ENCODE results near the gene FARP1.
"Not testable (repeated sequence)": the region's sequence is repeated elsewhere in the genome, so short reads cannot be mapped to it uniquely, and the experiment has no call there.

Gene FARP1

DNA sequence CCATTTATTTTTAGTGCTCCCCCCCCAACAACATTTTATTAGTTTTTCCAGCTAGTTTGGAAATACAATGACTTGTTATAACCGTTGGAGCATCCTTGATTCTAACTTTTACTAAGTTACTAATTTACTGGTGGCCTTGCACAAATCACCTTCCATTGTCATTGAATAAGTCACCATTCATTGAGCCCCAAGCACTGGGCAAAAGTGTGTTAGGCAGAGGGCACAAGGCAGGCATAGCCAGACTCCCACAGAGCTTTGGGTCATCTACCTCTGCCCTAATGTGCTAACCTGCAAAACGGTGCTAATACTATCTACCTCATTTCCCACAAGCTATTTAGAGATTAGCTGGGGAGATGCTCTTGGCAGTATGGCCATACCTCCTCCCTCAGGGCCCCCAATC is 120.9 kb downstream of the FARP1 start:
- no peak for DNase-seq (ENCODE audit: low read depth in 3 of 3)

DNA sequence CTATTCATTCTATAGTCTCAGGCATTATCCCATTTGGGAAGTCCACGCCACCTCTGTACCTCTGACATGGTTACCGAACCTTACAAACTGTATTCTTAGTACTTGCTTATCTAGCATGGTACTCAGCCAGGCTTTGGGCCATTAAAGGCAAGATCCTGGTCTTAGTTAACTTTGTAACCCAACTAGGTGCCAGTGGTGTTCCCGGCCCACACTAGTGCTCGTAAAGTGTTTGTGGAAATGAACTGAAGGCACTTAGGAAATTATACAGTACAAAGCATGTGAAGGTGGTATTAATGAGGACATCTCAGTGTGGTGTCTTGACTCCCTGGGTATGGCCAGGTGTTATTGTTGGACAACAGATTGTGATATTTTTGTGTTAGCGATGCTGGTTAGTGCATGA is 122.0 kb downstream of the FARP1 start:
- DNase-seq (ENCODE audit: low read depth in 3 of 3) = no peak

DNA sequence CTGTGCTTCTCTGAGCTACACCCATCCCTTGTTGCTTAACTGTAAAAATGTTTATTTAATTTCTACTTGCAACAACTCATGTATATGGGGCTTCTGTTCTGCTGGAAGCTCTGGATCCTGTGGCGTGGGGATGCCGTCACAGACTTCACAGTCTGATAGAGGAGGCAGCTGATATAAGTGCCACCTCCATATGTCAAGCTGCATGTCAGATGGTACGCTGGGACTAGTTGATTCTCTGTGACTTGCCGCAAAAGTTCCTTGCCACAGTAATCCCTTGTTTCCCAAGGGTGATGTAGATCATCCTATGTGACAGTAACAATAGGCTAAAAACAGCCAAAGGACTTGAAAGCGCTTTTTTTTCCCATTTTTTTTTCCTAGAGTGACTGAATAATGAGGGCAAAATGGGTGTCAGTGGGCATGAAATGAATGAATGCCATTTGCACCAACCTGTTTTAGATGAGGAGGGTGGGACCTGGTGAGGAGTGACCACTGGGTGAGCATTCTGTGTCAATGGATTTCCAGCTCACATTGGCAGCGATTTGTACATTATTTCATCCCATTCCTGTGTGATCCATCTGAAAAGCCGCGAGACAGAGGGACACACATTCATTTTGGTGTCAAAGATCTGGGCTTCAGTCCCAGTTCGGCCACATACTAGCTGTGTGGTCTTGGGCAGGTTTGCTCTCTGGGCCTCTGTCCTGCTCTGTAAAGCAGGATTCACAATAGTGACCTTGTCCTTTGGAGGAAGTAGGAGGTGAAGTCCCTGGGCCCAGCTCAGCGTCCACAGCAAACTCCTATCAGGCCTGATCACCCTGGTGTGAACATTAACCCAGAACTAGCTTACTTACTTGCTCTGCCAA is 123.0 kb downstream of the FARP1 start:
- no peak for DNase-seq (ENCODE audit: low read depth in 3 of 3)

DNA sequence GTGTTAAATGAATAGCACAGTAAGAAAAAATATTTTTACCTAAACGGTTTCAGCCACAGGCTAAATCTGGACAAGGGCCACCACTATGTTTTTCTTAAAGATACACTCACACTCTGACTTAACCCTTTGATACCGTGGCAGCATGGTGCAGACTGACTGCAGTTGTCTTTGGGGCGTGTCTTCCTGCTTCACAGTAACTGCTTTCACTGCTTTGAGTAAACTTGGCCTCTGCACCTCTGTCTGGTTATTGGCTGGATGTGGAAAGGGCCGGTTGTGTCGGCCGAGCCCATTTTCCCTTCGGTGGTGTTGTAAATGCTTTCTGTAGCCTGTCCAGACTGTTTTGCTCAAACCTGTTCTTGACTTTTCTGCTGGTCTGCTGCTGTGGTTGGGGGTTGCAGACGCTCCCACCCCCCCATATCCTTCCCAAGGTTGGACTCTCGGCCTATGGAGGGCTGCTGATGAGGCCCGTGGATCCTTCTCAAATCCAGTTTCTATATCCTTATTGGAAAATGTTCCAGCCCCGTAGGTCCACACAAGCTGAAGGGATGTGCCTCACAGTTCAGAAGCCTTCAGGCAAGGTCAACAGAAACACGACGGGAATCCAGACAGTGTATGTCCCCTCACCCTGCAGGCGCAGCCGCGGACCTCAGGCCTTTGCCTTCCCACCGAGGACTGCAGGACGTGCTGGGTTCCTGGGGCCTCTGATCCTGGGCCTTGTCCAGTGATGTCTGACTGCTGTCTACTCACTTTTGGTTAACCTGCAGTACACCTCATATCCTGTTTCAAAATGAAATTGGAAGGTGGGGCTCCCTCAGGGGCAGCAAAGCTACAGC is 124.4 kb downstream of the FARP1 start:
- DNase-seq (ENCODE audit: low read depth in 3 of 3) = no peak

DNA sequence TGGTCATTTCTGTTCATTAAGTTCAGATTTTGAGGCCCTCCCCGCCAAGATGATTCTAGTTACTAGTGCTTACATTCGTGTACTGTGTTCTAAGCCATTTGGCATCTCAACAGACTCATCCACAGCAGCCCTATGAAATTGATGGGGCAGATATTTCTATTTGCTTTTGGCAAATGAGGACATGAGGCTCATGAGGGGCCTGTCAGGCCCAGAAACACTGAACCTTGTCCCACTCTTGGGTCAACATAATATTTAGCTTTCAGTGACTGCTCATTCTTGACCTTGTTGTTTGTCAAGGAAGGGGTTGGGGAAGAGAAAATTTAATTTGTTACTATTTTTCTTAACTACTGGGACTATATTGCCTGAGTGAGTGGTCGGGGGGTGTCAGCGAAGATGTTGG is 126.5 kb downstream of the FARP1 start:
- no peak for DNase-seq (ENCODE audit: low read depth in 3 of 3)

DNA sequence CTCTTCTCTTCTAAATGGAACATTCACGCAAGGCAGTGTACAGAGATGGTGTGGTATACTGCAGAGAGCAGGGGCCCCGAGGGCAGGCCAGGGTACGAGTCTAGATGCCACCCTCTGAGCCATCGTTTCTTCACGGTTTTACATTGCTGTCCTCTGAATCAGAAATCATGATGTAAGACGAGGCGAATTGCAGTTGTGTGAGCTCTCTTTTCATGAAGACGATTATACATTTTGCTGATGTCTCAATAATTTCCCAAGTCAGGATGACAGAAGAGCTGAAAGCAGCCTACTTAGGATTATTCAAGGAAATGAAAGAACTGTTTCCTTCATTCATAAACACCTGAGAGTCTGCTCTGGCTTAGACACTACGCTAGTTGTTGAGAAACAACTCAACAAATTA is 127.9 kb downstream of the FARP1 start:
- DNase-seq (ENCODE audit: low read depth in 3 of 3) = no peak

DNA sequence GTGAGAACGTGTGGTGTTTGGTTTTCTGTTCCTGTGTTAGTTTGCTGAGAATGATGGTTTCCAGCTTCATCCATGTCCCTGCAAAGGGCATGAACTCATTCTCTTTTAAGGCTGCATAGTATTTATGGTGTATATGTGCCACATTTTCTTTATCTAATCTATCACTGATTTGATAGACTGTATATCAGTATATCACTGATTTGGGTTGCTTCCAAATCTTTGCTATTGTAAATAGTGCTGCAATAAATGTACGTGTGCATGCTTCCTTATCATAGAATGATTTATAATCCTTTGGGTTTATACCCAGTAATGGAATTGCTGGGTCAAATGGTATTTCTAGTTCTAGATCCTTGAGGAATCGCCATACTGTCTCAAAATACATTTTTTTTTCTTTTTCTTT is 128.8 kb downstream of the FARP1 start:
- DNase-seq (ENCODE audit: low read depth in 3 of 3) = not testable (repeated sequence)

DNA sequence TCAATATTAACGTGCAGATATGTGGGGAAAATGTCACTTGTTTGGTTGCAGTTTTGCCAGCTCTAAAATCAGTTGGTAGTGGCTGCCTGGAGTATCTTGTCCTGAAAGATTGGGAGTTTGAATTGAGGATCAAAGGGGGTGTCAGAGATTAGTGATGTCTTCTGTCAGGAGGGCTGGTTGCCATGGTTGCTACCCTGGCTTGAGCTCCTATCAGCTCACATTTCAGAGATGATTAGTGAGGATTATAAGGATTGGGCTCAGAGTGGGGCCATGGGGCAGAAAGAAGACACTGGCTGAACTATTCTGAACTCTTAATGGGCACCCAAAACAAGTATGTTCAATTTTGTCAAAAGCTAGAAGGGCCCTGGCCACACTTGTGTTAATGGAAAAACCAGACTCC is 129.7 kb downstream of the FARP1 start:
- no peak for DNase-seq (ENCODE audit: low read depth in 3 of 3)

DNA sequence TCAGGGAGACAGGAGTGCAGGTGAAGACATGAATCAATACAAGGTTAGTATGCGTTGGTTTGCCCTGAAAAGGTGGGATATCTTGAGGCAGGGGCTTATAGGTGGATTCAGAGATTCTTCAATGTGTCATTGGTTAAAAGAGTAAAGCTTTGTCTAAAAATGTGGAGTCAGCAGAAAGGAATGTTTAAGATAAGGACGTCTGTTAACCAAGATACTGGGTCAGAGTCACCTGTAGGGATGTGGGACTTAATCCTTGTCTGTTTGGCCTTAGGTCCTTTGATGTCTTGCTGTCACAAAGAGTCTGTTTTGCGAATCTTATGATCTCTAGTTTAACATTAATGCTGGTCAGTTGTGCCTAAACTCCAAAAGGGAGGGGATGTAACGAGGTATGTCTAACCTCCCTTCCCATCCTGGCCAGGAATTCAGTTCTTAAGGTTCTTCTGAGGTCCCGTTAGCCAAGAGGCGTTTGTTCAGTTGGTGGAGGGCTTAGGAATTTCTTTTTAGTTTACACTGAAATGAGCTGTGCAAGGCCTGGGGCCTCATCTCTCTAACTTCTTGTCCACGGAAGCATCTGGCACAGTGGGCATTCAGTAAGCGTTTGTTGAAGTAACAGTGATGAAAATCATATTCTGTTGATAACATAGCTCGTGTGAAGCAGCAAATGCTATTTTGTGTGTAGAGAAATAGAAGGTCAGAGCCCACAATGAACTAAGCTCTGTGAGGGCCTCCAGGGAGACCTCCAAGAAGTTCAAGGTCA is 130.4 kb downstream of the FARP1 start:
- DNase-seq (ENCODE audit: low read depth in 3 of 3) = no peak

DNA sequence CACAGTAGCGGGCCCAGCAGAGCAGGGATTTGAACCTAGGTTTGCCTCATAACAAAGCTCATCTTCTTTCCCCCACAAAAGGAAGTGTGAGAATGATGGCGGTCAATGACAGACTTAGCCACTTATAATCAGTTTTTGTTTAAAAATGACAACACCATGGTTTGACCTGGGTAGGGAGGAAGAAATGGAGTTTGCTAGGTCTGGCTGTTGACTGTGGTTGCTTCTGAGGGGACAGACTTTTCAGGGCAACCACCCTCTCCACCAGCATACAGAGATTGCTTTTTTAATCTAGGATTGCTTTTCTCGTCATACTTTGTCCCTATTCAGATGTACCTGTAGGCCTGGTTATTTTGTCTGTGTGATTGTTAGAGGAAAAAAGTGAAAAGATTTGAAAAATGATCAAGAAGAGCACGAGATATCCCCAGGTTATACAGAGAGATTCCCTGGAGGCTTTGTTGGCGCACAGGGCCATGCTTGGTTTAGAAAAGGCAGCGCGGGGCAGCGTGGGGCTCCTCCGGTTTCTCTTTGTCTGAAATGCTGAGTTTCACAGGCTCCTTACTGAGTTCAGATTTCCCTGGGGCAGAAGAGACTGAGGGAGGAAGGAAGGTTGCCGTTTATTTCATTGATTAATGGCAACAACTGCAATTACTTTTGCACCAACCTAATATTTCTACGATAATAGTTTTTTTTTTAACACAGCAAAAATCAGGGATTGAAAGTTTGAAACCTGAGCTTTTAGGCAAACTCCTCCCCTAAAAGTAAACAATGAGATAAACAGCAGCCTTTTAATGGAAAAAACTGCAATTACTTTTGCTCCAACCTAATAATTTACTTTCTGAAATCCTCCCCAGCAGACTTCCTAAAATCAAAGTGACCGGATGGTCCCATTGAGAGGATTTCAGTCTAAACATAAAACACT is 131.2 kb downstream of the FARP1 start:
- no peak for DNase-seq (ENCODE audit: low read depth in 3 of 3)

DNA sequence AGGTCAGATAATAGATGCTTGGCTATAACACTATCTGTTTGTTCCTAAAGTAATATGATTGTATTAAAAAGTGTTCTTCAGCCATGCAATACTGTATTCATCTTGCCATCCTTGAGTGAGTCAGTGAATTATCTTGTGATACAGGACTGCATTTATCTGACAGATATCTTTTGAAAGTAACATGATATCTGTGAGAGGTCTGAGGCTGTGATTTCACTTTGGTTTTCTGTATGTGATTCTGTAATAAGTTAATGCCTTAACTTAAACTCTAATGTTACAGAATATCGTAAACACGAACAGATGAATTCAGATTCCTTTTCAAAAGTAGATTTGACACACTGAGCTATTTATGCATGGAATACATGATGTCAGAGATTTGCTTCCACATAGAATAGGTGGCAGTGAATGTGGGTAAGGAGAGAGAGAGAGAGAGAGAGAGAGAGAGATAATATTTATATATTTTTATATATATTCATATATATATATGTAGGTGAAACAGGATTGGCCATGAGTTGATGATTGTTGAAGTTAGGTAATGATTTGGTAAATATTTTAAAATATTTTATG is 132.1 kb downstream of the FARP1 start:
- DNase-seq (ENCODE audit: low read depth in 3 of 3) = no peak

DNA sequence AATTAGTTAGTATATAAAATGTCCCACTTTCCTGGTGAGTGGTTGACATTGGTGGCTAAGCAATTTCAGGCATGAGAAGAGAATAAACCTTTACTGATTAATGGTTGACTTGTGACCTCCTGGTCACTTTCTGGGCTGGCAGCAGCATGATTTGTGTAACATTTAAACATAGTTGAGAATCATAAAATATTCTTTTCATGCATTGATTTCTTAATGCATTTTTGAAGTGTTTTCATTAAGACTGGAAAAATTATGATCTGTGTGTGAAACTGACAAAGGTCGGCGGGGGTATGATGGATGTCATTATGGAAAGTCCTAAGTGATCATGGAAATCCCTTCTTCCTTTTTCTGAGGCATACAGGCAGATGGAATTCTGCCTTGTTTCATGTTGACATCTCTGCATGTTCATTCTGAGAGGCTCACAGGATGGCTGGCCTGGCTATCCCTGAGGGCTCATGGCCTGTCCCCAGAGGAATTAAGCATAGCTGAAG is 132.8 kb downstream of the FARP1 start:
- no peak for DNase-seq (ENCODE audit: low read depth in 3 of 3)

DNA sequence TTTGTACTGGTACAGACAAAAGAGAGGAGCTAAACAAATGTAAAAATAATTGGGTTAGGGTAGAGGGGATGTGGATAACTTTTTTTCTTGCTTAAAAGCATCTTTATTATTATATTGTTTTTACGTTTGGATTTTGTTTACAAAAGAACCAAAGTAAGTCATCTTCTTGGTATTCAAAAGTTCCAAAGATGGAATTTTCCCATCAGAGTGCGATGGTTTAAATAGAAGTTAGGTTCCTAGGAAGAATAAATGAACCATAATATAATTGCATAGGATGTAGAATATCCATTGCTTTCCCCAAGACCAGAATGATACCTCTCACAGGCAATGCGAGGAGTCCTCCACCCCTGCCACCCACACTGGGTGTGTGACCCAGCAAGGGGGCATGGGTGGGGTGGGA is 133.6 kb downstream of the FARP1 start:
- no peak for DNase-seq (ENCODE audit: low read depth in 3 of 3)

DNA sequence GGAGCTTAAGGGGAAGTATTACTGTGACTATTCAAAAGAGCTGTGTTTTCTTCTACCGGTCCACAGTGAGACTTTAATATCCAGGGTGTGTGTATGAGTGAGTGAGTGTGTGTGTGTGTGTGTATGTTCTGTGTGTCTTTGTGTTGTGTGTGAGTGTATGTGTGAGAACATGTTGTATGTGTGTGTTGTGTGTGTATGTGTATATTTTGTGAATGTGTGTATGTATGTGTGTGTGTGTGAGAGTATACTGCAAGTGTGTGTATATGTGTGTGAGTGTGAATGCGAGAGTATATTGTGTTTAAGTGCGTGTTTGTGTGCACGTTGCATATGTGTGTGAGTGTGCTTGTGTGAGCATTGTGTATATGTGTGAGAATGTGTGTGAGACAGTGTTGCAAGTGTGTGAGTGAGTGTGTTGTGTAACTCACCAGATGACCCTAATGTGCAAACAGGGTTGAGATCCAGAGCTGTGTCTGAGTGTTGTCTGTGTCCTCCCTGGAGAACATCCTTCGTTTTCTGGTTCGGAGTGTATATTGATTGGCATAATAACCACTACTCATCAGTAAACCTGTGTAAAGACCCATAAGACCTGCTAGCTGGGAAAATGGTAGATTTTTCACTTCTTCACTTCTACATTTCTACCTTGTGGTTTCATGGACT is 135.3 kb downstream of the FARP1 start:
- DNase-seq (ENCODE audit: low read depth in 3 of 3) = no peak

DNA sequence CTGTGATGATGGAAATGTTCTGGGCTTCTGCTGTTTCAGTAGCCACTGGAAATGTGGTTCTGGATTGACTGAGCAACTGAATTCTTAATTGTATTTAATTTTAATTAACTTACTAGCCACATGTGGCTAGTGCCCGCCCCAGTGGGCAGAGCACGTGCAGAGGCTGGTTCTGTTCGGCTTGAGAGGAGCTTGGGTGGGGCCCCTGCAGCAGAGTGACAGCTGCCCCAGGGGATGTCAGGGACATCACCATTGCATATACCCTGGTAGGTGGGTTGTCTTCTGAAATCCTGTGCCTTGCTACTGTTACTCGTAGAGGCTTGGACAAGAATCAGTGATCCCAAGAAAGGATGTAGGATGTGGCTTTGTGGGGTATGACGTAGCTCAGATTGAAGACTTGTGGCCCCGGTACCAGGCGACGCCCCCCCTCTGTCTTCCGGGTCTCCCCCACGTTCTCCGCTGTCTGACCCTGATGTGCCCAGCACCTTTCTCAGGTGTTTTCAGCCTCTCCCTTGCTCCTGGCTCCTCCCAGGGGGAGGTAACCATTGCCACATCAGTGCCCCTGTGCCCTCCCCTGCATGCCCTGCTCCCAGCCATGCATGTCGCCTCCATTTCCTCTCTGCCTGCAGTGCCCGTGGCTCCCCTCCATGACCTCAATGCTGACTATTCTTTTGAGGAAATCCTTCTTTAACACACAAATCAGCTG is 136.7 kb downstream of the FARP1 start:
- no peak for DNase-seq (ENCODE audit: low read depth in 3 of 3)

DNA sequence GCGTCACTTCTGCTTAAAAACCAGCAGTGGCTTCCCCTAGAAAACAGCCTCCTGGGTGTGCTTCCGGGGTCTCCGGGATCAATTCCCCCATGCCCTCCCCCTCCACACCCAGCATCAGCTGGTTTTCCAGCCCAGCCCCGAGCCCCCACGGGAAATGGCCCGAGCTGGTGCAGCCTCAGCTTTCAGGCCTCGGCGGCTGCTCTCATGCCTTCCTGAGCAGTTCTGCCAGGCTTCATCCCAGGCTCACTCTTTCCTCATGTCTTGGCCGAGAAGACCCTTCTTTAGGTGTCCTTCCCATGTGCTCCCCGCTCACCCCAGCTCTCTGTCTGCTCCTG is 137.2 kb downstream of the FARP1 start:
- DNase-seq (ENCODE audit: low read depth in 3 of 3) = no peak

DNA sequence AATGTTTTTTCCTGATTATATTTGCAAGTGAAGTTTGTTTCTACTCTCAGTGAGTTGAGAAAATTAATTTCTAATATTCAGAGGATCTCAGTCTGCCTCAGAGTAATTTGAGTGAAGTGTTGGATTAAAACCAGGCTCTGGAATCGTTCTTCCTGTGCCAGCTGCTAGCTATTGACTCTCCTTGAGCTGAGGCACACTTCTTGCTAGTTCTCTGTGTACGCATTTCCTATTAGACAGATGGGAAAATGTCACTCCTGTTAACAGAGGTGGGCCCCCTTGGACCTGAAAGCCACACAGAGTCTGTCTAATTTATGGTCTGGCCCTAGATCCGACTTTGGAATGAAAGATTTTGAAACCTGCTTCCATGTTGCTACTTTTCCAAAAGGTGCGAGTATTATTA is 141.8 kb downstream of the FARP1 start:
- no peak for DNase-seq (ENCODE audit: low read depth in 3 of 3)

DNA sequence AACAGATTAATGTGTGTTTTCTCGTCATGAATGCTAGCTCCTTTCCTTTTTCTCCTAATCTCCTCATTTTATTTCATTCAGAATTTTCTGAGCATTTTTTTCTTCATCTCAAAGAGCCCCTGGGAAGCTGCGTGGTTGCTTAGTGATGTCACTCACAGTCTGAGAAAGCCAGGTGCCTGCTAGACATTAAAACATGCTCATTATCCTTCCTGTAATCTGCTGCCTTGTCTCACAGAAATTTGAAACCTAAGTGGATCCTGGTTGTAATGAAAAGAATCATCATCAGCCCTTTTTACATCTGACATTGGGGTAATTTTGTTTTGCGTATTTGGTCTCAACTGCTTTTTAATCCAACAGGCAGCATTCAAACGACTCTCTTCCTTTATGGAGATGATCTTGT is 142.4 kb downstream of the FARP1 start:
- no peak for DNase-seq (ENCODE audit: low read depth in 3 of 3)

DNA sequence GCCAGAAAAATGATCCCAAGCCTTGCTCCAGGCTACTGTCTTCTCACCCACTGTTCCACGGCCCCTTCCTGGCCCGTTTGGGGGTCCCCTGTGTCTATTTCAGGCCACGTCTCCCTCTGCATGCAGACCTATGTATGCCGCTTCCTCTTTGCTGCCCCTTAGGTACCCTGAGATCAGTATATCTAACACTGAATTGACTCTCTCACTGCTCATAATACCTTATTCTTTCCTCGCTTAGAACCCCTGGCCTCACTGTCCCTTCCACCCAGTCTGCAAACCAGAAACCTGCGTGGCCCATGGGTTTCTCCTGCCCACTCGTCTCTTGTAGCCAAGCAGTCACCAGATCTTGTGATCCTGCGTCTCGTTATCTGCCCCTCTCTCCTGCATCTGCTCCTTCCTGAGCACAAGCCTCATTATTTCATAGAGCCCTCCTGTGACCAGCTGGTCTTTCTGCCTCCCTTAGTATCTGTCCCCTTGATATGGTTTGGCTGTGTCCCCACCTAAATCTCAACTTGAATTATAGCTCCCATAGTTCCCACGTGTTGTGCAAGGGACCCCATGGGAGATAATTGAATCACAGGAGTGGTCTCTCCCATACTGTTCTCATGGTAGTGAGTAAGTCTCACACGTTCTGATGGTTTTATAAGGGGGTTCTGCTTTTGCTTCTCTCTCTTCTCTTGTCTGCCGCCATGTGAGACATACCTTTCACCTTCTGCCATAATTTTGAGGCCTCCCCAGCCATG is 143.1 kb downstream of the FARP1 start:
- no peak for DNase-seq (ENCODE audit: low read depth in 3 of 3)

Measured in stimulated activated CD4-positive, alpha-beta T cell treated with anti-CD3 and anti-CD28 coated beads, TNF-alpha, amount 100 ng/mL, for 4 hours (primary cell).